Urothelium cell line (cell line): ENCODE data around the gene ZMAT5.

Experiments used
- DNase-seq: peaks from one replicate; pipeline ENCODE4 v3.0.0; 2011; ENCODE audit warnings: low spot score, mixed read lengths
- FAIRE-seq: peaks from 2 replicates; lab custom pipeline; 2011; peaks lifted over from hg19 to GRCh38; lab: Jason Lieb, UNC

ZMAT5 gene

DNA sequence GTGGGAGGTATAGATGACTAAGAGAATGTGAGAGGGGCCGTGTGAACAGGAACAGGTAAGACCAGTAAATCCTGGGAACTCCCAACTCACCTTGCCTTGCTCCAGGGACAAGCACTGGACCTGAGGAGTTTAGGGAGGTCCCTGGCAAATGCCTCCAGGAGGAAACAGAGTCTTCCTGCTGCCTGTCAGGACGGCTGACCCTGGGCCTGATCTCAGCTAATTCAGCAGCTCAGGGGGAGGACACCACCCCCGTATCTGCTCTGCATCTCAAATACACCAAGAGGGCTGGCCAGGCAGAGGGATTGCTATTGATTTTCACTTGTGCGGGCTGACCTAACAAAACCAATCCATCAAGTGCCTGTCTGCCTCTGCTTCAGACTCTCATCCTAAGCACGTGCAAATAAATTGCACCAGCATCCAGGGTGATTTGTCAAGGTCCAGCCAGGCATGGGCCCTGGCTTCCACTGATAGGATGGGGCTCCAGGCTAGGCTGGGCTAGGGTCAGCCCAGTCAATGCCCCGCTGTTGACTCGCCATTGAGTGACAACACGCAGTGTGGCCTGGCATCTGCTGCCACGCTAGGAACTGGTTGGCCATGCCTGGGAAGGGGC lies 20.7 kb upstream of the ZMAT5 start:
- DNase-seq (no peak), FAIRE-seq (peak; percentile 56)

DNA sequence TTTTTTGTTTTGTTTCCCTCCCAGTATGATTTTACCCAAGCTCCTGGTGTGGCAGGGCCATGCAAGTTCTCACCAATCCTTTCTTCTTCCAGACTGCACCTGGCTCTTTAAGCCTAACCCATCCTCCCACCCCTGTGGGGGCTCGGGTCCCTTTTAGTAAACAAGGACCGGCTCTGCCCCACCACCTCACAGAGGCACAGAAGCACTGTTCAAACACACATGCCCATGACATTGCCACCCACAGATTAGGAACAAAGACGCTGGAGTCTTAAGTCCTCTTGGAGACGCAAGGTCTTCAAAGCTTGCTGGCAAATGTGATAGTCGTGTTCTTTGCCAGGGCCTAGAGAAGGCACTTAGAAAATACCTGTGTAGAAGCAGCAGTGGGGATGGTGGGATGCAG lies 19.2 kb upstream of the ZMAT5 start:
- FAIRE-seq = no peak
- DNase-seq = no peak

DNA sequence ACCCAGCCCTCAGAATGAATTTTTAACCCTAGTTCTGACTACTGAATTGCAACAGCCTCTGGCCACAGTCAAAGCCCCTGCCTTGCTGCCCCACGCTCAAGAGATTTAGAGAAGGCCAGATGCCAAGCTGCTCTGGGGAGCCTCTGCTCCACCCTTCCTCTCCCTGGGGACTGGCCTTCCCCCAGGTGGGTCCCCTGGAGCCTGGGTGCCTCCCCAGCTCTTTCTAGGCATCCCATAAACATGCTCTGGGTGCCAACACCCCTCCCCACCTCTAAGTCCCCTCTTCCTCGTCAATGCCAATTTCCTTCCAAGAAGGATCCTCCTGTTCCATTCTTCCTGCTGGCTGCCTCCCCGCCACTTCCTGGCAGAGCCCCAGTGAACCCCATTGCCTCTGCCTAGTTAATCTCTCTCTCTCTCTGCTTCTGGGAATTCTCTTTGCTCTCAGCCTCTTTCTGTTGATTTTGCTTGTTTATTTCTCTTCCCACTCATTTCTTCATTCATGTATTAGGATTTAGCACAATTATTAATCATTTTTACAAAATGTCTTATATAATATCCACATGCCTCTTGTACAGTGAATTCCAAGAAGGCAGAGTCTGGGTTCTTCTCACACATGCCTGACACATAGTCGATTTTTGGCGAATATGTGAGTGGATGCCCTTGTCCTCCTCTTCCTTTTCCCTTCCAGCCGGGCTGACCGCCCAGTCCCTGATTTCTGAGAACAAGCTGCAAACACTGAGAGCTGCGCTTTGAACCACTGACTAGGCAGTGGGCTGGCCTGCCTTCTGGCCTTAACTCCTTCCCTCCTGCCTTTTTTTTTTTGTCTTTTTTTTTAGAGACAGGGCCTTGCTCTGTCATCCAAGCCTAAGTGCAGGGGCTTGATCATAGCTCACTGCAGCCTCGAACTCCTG lies 17.9 kb upstream of the ZMAT5 start:
- FAIRE-seq (no peak), DNase-seq (no peak)

DNA sequence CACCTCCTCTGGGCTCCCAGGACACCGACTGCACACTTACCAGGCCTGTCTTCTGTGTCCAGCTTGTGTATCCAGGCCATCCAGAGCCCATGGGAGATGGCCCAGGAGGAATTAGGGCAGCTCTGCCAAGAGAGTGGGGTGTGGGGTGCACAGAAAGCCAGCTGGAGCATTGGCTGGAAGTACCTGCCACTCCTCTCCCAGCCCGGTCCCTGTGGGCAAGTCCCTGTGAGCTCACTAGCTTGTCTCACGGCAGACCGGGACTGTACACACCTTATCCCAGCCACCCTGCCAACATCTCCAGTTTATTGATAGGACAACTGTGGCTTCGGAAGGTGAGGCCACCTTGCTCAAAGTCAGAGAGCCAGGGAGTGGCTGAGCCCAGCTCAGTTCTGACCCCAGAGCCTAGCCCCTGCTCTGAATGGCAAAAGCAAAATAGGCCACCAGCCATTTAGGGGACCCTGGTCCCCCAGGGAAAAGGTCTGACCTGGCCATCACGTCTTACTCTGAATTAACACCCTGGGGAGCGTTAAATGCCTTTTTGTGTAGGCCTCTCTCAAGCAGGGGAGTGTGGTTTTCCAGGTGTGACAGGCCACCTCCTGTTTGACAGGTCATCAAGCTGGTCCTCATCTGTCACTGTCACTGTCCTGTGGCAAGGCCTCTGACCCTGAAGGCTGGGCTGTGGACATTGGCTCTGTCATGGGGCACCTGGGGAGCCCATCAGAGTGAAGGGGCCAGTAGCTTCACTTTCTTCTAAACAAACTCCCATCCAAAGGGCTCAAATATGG lies 15.4 kb upstream of the ZMAT5 start:
- FAIRE-seq = peak; percentile 55
- peak; percentile 48 for DNase-seq

DNA sequence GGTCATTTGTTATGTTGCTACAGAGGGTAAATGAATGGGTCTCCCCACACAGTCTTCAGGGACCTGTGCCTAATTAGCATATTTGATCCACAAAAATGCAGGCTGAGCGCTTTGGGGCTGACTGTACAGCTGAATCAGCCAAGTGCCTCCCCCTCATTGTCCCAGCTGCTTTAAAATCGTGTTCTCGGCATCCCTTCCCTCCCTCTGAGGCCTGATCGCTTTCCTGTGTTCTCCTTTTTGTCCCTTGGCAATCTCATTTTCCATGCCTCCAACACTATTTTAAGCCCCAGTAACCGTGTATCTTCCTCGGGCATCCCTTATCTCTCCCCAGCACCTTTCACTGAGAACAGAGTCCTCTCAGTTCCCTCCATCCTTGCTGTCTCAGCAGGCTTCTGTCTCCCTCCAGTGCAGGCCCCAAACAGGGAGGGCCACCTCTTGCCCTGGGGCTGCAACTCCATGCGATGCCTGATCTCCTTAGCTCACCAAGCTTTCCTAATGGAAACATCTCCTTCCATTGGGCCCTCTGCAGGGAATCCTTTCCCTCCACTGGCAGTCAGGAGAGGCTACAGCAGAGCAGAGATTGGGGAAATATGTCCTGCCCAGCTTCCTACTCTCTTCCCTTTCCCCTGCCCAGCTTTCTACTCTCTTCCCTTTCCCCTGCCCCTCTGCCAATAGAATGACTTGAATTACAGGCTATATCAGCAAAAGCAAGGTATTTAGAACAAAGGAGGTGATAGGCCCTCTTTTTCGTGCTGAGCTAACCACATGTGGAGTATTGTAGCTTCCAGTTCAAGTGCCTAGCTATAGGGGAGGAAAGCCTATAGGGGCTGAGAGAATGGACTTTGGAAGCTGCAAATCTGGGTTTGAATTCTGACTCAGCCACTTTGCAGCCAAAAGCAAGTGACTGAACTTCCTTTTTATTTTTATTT lies 14.2 kb upstream of the ZMAT5 start:
- DNase-seq = peak; percentile 89

DNA sequence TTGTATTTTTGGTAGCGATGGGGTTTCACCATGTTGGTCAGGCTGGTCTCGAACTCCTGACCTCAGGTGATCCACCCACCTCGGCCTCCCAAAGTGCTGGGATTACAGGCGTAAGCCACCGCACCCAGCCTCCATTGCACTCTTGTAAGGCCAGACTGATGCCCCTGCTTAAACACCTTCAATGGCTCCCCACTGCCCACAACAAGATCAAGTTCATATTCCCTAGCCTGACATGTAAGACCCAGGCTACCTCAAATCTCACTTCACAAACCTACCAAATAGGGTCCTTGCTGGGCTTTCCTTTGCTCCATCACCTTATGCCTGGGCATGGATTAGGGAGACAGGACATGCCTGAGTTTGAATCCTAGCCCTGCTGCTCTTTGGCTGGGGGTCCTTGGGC lies 13.4 kb upstream of the ZMAT5 start:
- FAIRE-seq = no peak
- DNase-seq = no peak

More for the DNA sequence above, 14.2 kb upstream of the ZMAT5 start:
- FAIRE-seq = peak; percentile 88

DNA sequence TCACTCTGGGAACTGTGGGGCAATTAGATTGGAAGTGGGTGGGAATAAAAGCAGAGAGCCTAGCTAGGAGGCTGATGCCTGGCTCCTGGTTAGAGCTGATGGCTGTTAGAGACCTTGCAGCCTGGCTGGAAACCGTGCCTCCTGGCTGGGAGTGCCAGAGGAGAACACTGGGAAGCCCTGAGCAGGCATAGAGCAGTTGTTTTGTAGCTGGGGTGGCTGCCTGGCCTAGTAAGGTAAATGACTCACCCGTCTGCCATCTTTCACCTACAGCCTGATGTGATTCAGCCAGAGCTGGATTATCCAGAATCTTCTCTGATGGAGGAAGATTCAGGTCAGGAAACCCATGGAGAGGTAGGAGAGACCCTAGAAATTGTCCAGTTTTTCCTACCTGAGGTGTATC lies 6.4 kb upstream of the ZMAT5 start:
- DNase-seq (peak; percentile 79), FAIRE-seq (no peak)

DNA sequence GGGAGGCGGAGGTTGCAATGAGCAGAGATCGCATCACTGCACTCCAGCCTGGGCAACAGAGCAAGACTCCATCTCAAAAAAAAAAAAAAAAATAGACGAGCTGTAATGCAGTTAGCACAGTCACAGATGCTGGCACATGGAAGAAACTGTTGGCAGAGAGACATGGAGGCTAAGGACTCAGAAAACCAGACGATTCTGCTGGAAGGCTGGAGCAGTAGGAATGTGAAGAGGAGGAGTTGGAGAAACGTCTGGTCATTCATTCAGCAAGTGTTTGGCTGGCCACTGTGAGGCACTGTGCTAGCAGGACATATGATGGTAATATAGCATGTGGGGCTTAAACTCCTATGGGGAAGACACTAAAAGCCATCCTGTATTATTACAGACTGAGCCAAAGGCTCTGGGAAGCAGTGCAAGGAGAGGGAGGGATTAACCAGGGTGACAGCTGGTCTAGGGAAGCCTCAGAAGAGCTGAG lies 5.4 kb upstream of the ZMAT5 start:
- DNase-seq (no peak), FAIRE-seq (no peak)

DNA sequence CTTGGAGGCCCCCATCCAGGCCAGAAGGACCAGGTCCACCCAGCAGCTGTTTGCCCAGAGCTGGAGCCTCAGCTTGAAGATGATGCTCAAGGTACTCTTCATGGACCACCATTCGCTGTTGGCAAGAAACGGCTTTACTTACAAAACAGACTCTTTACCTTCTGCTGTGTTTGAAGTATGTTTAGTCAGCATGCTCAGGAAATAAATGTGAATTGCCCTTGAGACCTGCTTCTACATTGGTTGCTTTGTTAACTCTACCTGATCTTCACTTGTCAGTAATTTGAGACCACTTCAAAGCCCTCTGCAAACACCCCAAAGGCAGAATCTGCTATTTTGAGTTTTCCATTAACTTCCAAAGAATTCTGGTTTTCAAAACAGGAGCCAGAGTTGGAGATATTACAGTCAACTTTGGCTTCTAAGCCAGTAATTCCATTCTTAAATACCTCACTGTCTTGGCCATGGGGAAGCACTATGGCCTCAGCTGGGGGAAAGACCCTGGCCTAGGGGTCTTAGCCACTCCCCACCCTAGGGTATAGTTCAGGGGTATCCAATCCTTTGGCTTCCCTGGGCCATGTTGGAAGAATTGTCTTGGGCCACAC lies 3.0 kb upstream of the ZMAT5 start:
- FAIRE-seq (no peak), DNase-seq (no peak)

DNA sequence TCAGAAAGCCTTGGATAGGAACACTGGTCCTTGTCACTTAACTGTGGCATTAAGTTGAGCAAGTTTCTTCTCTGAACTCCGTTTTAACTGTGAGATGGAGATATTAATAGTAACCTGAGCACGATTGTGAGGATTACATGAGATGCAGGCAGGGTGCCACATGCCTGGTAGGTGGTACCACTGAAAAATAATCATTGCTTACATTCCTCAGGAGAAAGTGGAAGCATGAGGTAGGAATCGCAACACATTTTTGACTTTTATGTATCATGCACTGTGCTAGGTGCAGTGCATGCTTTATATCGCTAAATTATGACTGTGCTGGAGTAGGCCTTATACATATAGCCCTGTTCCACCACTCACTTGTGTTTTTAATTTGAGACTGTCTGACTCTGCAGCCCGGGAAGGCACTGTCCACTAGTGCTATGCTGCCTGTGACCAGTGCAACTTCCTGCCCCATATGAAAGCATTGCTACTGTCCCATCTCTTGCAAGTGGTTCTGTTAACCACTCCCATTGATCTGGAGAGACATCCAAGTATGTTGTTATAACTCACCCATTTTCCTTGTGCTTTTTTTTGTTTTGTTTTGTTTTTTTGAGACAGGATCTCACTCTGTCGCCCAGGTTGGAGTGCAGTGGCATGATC lies 1.4 kb upstream of the ZMAT5 start:
- FAIRE-seq = no peak
- DNase-seq = no peak

DNA sequence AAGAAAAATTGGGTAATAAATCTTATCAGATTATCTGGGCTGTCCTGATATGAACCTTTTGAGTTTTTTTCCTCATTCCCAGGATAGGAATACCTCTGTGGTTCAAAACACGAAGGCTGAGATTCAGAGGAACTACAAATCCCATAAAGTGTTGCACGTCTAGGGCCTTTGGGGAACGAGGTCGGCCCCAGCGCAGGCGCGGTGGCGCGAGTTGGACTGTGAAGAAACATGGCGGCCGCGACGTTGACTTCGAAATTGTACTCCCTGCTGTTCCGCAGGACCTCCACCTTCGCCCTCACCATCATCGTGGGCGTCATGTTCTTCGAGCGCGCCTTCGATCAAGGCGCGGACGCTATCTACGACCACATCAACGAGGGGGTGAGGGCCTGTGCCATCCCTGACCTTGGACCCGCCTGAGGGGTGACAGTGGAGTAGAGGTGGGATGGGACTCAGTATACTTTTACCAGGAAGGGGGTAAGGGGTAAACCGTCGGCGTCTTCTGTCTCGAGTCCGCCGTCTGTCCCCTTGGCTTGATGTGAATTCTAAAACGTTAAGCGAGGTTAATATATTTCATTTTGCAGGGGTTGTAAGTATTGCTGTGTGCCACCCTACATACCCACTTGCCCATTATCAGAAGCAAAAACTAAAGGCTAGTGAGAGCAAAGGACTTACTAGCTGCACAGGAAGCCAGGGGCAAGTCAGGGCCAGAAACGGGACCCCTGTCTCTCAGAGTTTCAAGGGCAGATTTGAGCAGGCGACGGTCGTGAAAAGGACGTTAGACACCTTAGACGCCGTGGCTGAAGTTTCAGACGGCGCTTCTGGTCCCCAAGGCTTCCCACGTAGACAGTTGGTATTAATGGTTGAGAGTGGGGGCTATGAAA lies 604 bp upstream of the ZMAT5 start, which contains the start of gene UQCR10:
Gene UQCR10, plus strand, starts transcription at position 199 of the 881 bp plus-strand sequence. Its CDS starts 30 bp downstream, at position 229.
- FAIRE-seq (peak; percentile 77), DNase-seq (peak; percentile 97)

DNA sequence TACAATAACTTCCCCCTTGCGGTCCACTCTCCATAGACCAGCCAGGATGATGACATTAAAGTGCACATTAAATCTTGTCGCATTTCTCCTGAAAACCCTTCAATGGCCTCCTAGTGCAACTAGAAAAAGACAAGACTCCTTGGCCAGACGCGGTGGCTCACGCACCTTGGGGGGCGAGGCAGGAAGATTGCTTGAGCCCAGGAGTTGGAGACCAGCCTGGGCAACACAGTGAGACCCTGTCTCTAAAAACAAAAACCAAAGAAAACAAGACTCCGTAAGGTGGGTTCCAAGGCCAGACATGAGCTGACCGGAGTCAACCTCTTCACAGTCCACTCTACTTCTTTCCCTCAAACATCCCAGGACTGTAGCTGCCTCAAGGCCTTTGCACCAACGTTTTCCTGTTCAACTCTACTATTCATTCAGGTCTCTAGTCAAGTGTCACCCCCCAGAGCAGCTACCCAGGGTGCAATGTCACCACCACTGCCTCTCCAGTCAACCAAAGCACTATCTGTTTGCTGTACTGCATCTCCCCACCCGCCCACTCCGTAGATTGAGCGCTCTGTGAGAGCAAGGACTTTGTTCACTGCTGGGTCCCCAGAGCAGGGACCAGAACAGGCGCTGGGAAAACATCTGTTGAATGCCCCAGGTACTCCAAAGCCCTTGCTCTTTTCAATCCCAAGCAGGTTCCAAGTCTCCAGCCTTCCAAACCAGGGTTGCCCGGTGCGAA lies 739 bp downstream of the ZMAT5 start:
- no peak for DNase-seq
- FAIRE-seq = no peak

DNA sequence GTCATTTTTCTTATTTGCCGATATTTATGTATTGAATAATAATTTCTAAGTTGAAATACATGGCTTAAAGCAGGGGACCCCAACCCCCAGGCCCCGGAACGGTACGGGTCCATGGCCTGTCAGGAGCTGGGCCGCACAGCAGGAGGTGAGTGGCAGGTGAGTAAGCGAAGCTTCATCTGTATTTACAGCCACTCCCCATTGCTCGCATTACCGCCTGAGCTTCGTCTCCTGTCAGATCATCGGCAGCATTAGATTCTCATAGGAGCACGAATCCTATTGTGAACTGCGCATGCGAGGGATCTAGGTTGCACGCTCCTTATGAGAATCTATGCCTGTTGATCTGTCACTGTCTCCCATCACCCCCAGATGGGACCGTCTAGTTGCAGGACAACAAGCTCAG lies 4.5 kb downstream of the ZMAT5 start:
- no peak for DNase-seq
- no peak for FAIRE-seq

DNA sequence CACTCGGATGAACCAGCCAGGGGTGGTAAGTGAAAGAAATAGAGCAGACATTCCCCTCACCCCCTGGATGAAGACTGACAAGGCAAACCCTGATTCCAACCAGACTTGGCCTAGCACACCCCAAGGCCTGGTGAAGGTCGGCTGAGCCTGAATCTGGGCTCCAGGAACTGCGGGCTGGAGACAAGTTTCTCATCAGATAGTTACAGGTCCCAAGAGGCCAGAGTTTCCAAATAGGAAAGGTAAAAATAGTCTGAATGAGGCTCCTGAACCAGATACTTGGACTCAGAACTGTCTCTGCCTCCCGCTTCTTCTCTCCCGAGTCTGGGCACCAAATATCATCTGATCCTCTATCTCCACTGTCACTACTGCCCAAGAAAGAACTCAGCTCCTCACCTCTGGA lies 7.8 kb downstream of the ZMAT5 start:
- DNase-seq = no peak
- FAIRE-seq = no peak

DNA sequence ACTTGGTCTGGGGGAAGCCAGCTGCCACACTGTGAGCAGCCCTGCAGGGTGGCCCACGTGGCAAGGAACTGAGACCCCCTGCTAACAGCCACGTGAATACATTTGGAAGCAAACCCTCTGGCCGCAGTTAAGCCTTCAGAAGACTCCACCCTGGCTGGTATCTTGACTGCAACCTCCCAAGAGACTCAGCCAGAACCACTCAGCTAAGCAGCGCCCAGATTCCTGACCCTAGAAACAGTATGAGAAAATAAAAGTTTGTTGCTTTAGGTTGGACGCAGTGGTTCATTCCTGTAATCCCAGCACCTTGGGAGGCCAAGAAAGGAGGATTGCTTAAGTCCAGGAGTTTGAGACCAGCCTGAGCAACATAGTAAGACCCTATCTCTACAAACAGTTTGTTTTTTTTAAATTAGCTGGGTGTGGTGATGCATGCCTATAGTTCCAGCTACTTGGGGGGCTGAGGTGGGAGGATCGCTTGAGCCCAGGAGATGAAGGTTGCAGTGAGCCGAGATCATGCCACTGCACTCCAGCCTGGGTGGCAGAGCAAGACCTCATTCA lies 8.7 kb downstream of the ZMAT5 start:
- DNase-seq = no peak
- FAIRE-seq = no peak

DNA sequence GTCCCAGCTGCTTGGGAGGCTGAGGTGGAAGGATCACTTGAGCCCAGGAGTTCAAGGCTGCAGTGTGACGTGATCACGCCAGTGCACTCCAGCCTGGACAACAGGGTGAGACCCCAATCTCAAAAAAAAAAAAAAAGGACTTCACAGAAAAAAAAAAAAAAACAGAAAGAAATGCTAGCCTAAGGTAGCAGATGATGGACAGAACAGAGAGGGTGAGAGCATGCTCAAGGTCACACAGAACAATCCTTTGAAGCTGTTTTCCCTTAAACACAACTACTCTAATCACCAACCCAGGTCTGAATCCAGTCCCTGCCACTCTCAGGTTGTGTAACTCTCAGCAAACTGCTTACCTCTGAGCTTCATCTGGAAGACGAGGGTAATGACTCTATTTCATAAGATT lies 9.7 kb downstream of the ZMAT5 start:
- FAIRE-seq (no peak), DNase-seq (no peak)

DNA sequence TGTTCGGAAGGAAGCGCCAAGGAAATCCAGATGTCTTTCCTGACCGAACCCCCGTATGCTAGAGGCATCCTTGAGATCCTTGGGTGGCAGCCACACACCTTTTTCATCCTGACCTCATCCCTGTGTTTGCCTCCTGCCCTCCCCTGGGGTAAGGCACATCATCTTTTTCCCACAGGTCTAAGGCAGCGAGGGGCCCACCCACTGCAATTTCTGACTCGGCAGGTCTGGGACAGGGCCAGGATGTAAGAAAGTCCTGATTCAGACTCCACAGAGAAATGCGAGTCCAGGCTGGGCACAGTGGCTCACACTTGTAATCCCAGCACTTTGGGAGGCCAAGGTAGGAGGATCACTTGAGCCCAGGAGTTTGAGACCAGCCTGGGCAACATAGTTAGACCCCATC lies 10.5 kb downstream of the ZMAT5 start:
- FAIRE-seq = no peak

More for the DNA sequence above, 10.5 kb downstream of the ZMAT5 start:
- no peak for DNase-seq
